Measurements from ENCODE around the gene ANGPTL1. TPM values are rescaled to one million over a fixed set of nuclear protein-coding genes. Genes with fewer than 3 reads are reported as not detected.

Gene ANGPTL1
- total RNA-seq, 1 experiment from 2014 or later, result not detected

- no peaks in the 10 kb centered on the region for H3K27me3 Mint-ChIP-seq (ENCODE audit: insufficient read depth, unreplicated experiment)
- no peaks in the 10 kb centered on the region for H3K9me3 Mint-ChIP-seq (ENCODE audit: unreplicated experiment)
- TF ChIP-seq CTCF (IDR thresholded peaks at IDR 0.05; ENCODE audit: unreplicated experiment), result no peak
- H3K4me1 Mint-ChIP-seq (ENCODE audit: insufficient read depth, unreplicated experiment), result no peaks in the 10 kb centered on the region
- POLR2A ChIA-PET, result interaction anchor here (1.3 kb wide), 1 partner anchor 26 kb away, joined by 4 read pairs; no protein-coding TSS in a partner anchor
- BruUV-seq (replicated peaks), result no TSS peak
- intact Hi-C loops (cut with micrococcal nuclease), result no loop called here
- CTCF ChIA-PET, result interaction anchor here (0.9 kb wide), 1 partner anchor 12 kb away, joined by 3 read pairs; no protein-coding TSS in a partner anchor
- DNase-seq (ENCODE audit: unreplicated experiment), result peak; percentile 6
- no peaks in the 10 kb centered on the region for H3K36me3 Mint-ChIP-seq (ENCODE audit: insufficient read depth, unreplicated experiment)
- no peak overlapping the region for H3K27ac Mint-ChIP-seq (ENCODE audit: low read depth, unreplicated experiment)
- no peak overlapping the region for H3K4me3 Mint-ChIP-seq (ENCODE audit: unreplicated experiment)
These were observed 5.1 kb upstream of the ANGPTL1 start for GRCh38 chr1:178875936-178876335.

GRCh38 chr1:178874966-178875365 is 4.1 kb upstream of the ANGPTL1 start:
- Mint-ChIP-seq H3K4me1 (ENCODE audit: insufficient read depth, unreplicated experiment) (no peaks in the 10 kb centered on the region), H3K27ac (ENCODE audit: low read depth, unreplicated experiment) (no peak overlapping the region), H3K4me3 (ENCODE audit: unreplicated experiment) (no peak overlapping the region), H3K9me3 (ENCODE audit: unreplicated experiment) (no peaks in the 10 kb centered on the region), H3K27me3 (ENCODE audit: insufficient read depth, unreplicated experiment) (no peaks in the 10 kb centered on the region), H3K36me3 (ENCODE audit: insufficient read depth, unreplicated experiment) (no peaks in the 10 kb centered on the region)
- intact Hi-C loops (cut with micrococcal nuclease), result no loop called here
- ChIA-PET CTCF (interaction anchor here (0.6 kb wide), 1 partner anchor 9 kb away, joined by 3 read pairs; no protein-coding TSS in a partner anchor), POLR2A (no interaction called here)
- TF ChIP-seq CTCF (IDR thresholded peaks at IDR 0.05; ENCODE audit: unreplicated experiment), result no peak
- no peak for DNase-seq (ENCODE audit: unreplicated experiment)
- no TSS peak for BruUV-seq (replicated peaks)

- intact Hi-C loops (cut with micrococcal nuclease), result no loop called here
- ChIA-PET POLR2A (interaction anchor here (0.7 to 1.3 kb wide), 2 partner anchors 8 to 115 kb away, joined by 3 to 6 read pairs; no protein-coding TSS in a partner anchor), CTCF (interaction anchor here (0.6 to 1.6 kb wide), 6 partner anchors 9 to 527 kb away, joined by 3 to 9 read pairs (median 4); no protein-coding TSS in a partner anchor)
- Mint-ChIP-seq H3K4me1 (ENCODE audit: insufficient read depth, unreplicated experiment) (no peaks in the 10 kb centered on the region), H3K9me3 (ENCODE audit: unreplicated experiment) (no peaks in the 10 kb centered on the region), H3K4me3 (ENCODE audit: unreplicated experiment) (no peak overlapping the region), H3K36me3 (ENCODE audit: insufficient read depth, unreplicated experiment) (no peaks in the 10 kb centered on the region), H3K27ac (ENCODE audit: low read depth, unreplicated experiment) (no peak overlapping the region), H3K27me3 (ENCODE audit: insufficient read depth, unreplicated experiment) (no peaks in the 10 kb centered on the region)
- no peak for TF ChIP-seq CTCF (IDR thresholded peaks at IDR 0.05; ENCODE audit: unreplicated experiment)
- BruUV-seq (replicated peaks), result no TSS peak
- no peak for DNase-seq (ENCODE audit: unreplicated experiment)
These were observed 859 bp upstream of the ANGPTL1 start for GRCh38 chr1:178871551-178872320.

- ChIA-PET CTCF (interaction anchor here (0.8 to 0.9 kb wide), 2 partner anchors 133 to 264 kb away, joined by 4 read pairs; no protein-coding TSS in a partner anchor), POLR2A (interaction anchor here (1.9 kb wide), 1 partner anchor 16 kb away, joined by 5 read pairs; no protein-coding TSS in a partner anchor)
- intact Hi-C loops (cut with micrococcal nuclease), result no loop called here
- no TSS peak for BruUV-seq (replicated peaks)
- H3K27me3 Mint-ChIP-seq (ENCODE audit: insufficient read depth, unreplicated experiment), result no peaks in the 10 kb centered on the region
- no peak overlapping the region for H3K27ac Mint-ChIP-seq (ENCODE audit: low read depth, unreplicated experiment)
- DNase-seq (ENCODE audit: unreplicated experiment), result no peak
- no peaks in the 10 kb centered on the region for H3K36me3 Mint-ChIP-seq (ENCODE audit: insufficient read depth, unreplicated experiment)
- H3K4me1 Mint-ChIP-seq (ENCODE audit: insufficient read depth, unreplicated experiment), result no peaks in the 10 kb centered on the region
- no peak overlapping the region for H3K4me3 Mint-ChIP-seq (ENCODE audit: unreplicated experiment)
- H3K9me3 Mint-ChIP-seq (ENCODE audit: unreplicated experiment), result no peaks in the 10 kb centered on the region
- TF ChIP-seq CTCF (IDR thresholded peaks at IDR 0.05; ENCODE audit: unreplicated experiment), result no peak
These were observed 656 bp downstream of the ANGPTL1 start for GRCh38 chr1:178870221-178870620.
